ENCODE measurements around the gene TTLL6.
"Not testable (repeated sequence)": the region's sequence is repeated elsewhere in the genome, so short reads cannot be mapped to it uniquely, and the experiment has no call there.

Gene TTLL6

DNA sequence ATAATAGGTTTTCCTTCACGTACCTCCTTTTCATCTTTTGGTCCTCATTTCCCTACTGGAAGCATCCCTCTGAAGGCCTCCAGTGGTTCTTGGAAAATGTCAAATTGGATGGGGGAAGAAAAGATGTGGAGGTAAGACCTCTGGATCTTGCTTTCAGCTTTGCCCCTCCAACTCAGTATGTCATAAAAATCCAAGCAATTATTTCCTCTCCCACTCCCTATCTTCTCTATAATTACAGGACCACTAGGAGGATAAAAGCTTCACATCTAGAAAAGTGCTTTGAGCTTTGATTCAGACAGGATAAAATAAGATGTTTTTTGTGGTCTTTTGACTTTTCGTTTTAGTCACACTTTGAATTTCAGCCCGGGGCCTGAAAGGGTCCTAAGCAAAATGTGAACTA lies 1.7 kb downstream of the TTLL6 start:
- DNase-seq = no peak

DNA sequence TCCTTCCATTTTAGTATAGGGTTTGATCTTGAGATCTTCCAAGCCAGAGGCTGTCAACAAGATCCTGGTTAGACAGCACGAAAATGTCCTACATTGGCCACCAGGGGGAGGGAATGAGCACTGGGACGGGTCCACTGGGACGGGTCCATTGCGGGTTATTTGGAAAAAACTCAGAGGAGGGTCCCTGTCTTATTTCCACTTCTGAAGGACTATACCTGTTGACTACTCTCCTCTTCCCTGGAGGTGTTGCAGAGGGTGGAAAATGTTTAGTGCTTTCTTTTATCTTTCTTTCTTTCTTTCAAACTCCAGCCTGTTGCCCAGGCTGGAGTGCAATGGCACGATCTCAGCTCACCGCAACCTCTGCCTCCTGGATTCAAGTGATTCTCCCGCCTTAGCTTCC lies 2.5 kb downstream of the TTLL6 start:
- peak; percentile 44 for DNase-seq

DNA sequence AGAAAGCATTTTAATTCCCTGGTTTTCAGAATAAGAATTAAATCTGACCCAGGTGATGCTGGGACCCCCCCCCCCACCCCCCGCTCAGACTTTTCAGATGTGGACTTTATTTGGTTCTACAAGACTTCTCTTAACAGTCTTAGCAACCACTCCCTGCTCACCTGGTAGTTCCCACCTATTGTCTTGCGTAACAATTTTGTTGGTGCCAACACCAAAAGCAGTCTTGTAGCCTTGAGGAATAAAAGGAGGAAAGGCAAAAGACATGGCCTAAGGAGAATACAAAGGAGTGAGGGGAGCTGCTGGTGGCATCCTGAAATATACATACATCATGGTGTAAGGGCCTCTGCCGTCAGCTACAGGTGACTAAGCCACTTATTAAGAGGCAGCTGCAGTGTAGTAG lies 5.0 kb downstream of the TTLL6 start:
- no peak for DNase-seq

DNA sequence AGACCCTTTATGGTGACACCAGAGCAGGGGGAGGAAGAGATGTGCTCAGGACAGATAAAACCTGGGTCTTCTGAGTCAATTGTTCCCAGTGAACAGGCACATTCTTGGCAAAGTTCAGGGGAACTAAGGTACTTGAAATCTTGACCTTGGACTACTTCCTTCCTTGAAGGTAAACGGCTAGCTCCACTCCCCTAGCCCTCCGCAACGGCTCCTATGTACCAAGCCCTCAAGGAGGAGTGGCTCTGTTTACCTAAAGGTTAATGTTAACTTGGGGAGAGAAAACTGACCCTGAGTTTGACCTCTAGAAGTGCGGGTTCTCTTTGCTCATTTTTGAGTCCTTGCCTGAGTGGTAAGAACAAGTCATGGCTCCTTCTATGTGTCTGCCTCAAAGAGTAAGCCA lies 7.8 kb downstream of the TTLL6 start:
- DNase-seq = no peak

DNA sequence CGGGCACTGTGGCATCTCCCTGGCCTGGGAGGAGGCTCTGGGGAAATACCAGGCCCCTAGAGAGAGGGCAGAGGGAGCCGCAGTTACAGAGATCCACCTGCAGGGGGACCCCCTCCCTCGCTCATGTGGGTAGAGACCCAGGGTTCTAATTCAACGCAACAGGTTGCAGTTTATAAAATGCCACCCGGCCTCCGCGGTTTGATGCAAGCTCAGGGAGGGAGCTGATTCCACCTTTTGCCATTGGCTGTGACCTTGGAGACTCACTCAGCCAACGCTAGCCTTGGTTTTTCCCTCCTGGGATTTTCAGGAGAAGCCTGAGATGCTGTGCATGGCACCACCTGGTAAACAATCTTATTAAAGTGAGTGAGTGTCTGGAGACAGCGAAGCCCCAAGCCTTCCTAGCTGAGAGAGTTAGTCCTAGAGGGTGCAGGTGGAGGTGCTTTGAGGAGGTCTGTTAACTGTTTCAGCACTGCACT lies 12.1 kb downstream of the TTLL6 start:
- peak; percentile 44 for DNase-seq

DNA sequence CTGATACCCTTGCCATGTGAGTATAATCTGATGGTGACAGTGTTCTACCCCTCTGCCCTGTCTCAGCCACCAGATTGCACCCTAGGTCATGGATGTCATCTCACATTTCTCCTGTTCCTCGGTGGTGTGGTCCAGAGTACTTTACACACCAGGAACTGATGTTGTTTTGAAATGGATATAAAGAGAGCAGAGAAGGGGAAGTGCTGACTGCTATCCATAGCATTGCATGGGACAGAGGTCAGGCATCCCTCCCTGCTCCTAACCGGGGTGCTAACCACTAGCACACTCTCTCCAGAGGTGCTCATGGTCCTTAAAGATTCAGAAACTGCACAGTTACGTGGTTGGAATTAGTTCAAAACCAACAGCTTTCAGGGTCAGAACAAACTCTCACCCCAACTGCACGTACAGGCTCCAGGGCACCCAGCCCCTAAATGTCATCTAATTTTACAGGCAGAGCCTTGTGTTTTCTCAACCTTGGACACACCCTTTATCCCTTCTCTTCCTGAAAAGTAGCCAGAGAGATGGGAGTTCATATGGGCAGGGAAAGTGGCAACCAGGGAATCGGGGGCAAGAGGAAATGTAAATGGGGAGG lies 16.3 kb downstream of the TTLL6 start:
- DNase-seq = no peak

DNA sequence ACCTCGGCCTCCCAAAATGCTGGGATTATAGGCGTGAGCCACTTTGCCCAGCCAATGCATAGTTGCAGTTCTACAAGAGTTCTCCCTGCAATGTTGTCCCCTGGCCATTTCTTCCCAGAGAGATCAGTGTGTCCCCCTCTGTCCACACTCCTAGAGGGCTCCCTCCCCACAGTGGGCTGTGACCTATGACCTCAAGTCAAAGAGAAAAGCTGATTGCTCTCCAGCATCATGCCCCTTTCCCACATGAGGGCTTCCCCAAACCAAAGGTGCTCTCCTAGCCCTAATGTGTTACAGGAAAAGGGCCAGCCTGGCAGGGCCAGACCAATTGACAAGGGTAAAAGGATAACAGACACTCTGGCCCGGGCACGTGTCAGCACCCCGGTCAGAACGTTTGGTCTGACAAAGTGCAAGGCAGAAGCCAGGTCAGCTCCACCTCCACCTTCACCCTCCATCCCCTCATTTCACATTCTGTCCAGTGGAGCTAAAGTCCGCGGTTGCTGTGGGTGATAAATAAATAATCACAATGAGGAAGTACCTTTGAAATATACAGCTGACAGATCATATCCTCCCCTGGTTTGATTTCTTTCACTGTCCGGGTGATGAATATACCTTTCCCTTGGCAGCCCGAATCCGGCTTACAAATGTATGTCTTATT lies 17.8 kb downstream of the TTLL6 start:
- no peak for DNase-seq

DNA sequence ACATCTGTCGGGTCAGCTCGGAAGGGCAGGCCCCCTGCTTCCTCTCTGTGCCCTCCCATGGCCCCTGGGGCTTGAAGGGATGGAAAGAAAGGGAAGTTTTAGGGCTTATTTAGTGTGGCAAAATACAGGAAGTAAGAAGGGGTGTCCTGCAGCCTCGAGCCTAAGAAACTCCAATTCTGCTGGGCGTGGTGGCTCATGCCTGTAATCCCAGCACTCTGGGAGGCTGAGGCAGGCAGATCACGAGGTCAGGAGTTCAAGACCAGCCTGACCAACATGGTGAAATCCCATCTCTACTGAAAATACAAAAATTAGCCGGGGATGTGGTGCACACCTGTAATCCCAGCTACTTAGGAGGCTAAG lies 20.9 kb downstream of the TTLL6 start:
- DNase-seq = not testable (repeated sequence)

DNA sequence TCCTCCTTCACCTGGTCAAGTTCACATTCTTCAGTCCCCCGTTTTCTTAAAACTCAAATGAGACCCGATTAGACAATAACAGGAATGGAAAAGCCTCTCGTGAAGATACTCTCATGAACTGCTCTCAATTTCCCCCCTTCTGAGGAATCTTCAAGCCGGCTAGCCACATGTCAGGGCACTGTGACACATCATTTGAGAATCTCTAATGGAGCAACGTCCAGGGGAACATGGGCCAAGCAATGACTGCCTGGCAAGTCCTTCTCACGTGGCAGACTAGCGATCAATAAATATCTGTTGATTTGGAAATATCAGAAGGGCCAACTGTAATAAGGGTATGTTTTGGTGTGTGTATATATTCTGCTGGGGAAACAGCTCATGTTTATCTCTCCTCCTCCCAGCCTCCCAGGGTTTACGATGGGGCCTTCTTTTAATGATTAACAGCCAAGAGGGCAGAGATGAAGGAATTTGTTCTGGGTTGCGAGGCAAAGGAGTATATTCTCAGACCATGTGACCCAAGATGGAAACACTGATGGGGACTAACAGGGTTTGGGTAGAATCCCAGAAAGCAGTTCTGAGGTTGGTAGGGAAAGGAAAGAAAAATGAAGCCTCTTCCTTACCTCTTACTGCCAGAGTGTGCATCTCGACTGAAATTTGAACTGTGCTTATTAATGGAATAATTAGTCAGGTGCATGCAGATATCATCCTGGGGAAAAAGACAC lies 21.4 kb downstream of the TTLL6 start:
- DNase-seq = peak; percentile 67

DNA sequence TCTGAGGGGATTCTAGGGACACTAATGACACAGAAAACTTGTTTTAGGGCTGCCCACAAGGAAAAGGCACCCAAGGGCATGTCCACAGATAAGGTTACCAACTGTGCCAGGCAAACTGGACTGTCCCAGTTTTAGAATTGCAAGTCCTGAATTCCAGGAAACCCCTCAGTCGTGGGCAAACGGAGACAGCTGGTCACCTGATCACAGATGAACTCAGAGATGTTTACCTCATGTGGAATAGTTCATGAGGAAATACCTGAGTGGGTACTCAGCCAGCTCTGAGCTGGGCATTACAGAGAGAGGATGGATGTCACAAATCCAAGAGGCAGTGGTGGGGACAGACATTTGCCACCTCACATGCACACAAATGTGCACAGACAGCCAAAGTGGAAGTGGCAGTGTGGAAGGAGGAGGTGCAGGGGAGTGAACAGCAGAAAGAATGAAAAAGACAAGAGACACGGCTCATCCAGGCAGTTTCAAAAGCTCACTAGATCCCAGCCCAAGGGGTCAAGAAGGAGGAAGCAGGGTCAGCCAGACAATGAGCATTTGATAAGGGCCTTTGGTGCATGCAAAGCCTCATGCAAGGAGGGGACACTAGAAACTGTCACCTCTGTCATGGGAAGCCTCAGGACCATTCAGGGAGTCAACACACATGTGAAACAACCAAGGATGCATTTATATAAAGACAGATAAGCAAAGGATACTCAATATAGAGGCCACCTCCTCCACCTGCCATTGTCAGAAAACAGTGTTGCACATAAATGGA lies 24.8 kb downstream of the TTLL6 start:
- DNase-seq = no peak

DNA sequence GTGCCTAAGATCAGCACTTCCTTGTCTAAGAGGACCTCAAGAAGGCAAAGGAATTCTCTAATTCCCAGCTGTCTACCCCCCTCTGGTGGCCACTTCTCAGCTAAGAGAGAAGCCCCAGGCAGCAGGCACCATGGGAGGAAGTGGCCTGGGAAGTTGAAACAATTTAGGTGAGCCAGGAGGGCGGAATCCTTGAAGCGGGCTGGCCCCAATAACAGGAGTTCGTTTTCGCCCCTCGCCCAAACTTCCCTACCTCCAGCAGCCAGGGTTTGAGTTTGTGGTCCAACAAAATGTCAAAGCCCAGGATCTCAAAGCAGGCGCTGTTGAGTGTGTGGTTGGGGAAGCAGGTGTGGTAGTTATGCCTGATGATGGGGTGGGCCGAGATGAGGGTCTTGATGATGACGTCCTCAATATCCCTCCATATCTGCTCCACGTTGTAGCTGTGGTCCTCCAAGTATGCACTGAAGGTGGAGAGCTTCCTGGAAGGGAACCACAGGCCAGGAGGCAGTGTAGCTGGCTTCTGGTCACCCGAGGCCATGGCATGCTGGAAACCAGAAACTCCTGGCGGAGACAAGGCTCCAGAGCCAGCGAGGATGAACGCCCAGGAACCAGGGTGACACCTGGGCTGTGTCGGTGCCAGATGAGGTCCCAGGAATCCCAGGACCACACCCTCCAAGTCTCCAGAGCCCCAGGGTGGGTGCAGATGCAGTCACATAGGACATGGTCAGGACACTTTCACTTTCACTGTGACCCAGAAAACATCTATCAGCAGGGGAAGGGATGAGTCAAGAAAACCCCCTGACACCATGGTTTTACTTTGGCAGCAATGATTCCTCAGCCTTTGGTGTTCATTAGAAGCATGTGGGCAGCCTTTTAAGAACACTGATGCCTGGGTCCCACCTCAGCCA lies 25.6 kb downstream of the TTLL6 start:
- DNase-seq = peak; percentile 81

DNA sequence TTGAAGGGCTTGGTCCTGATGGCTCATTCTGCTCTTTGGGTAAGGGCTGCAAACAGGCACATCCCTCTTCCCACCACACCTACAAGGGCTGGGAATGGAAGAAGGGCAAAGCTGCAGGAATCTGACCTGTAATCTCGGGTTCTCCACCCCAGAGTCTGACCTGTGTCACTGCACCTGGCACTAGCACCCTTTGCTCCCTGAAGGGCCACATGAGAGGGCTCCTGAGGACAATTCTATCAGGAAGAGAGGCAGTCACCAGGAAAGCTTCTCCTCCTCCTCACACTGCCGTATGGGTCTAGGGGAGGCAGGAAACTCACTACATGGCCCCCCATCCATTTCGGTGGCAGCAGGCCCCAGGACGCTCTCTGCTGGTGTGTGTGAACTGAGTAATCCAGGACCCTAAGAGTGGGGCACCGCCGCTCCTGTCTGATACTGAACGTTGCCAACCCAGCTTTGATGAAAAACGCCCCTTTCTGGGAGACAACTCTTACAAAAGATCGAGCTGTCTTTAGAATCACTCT lies 26.4 kb downstream of the TTLL6 start:
- no peak for DNase-seq

DNA sequence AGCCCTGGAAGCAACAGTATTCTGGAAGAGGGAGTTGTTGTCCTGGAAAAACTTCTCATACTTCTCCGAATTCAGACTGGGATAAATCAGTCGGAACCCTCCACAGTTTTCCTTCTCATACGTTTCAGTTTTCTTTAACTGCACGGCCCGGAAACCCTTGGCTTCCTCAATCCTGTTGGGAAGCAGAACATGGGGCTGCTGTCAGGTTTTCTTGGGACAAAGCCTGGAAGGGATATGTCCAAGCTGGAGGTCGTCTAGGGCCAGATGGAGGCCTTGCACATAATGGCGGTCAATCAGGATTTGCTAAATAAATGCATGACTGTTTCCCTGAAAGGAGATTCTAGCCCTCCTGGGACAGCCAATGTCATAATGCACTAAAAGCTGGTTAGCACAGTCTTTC lies 29.2 kb downstream of the TTLL6 start:
- DNase-seq = no peak

DNA sequence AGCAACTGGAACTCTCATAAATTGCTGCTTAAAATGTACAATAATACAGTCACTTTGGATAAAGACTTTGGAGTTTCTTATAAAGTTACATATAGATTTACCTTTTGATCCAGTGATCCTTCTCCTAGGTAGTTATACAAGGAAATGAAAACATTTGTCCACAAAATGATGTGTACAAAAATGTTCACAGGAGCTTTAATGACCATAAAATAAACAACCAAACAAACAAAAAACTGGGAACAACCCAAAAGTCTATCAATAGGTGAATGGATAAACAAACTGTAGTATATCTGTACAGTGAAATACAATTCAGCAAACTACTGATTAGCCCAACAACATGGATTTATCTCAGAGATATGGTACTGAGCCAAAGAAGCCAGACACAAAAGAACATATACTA lies 37.6 kb downstream of the TTLL6 start:
- DNase-seq = no peak

DNA sequence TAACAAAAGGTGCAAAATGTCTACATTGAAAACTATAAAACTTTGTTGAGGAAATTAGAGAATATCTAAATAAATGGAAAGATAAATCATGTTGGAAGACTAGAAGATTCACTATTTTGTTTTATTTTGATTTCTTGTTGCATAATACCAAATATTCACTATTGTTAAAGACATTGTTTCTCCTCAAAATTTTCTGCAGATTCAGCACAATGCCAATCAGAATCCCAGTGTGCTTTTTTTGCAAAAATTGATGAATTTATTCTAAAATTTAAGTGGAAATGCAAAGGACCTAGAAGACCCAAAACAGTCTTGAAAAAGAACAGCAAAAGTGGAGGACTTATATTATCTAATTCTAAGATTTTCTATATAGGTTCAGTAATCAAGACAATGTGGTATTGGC lies 40.4 kb downstream of the TTLL6 start:
- DNase-seq = no peak

DNA sequence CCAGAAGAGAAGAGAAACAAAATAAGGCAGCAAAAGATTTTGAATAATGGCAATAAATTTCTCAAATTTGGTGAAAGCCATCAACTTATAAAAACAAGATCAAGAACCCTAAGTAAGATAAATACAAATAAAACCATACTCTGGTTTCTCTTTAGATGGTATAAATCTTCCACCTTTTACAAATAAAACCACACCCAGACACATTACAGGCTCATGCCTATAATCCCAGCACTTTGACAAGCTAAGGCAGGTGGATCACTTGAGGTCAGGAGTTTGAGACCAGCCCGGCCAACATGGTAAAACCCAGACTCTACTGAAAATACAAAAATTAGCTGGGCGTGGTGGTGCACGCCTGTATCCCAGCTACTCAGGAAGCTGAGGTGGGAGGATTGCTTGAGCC lies 43.8 kb downstream of the TTLL6 start:
- DNase-seq = no peak

DNA sequence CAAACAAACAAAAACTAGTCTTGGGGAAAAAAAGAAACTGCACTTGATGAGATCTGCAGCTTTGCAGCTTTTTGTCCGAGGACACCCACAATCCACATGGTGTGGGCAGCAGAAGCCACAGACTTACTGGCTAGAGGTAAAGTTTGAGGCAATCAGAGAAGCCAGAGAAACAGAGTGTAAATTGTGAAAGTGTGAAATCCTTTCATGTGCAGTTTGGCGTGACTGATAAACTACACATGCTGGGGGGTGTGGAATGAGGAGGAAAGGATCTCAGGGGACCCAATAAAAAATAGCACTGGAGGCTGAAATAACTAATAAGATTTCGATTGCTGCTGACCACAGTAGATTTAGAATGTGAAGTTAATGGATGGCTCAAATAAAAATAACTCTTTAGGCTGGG lies 46.1 kb downstream of the TTLL6 start:
- DNase-seq = no peak

DNA sequence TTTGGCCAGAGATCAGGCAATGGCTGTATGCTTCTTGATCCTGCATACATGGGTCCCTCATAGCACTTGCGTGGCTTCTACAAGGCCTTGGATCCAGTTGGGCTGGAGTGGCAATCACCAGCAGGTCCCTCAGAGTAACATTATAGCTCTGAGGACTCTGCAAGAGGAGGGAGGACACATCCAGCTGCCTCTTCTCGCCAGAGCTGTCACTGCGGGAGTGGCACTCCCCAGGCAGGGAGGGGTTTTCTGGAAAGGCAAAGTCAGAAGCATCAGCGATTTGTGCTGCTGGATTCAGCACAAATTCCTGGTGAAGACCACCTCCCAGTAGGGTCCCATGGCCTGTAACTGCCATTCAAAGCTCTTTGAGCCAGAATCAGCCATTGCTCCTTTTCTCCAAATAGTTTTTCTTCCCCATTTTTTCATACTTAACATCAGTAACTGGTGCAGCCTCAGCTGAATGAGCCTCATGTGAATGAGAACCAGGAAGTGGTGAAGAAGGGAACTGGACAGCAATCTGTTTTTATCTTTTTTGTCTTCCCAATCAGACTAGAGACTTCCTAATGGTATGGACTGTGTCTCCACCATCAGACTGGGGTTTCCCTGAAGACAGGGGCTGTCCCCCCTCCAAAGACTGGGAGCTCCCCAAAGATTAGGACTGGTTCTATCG lies 47.9 kb downstream of the TTLL6 start:
- no peak for DNase-seq

DNA sequence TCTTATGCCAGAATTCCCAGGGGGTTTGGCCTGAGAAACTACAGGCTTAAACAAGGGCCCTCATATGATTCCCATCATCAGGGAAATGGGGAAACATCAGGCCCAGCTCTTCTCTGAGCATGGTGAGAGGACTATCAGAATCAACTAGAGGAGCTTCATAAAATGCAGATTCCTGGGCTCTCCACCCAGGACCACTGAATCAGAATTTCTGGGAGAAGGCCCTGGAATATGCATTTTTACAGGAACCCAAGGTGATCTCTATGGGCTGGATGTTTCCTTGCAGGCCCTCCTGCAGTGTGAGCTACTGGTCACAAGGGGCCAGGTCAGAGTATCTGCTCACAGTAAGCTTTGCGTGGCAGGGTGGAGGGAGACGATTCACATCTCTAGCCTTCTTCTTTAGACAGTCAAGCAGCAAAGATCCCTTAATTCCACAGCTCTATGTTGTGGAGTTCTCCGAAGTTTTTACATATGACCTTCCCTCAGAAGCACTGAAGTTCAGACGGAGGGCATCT lies 49.7 kb downstream of the TTLL6 start:
- no peak for DNase-seq

DNA sequence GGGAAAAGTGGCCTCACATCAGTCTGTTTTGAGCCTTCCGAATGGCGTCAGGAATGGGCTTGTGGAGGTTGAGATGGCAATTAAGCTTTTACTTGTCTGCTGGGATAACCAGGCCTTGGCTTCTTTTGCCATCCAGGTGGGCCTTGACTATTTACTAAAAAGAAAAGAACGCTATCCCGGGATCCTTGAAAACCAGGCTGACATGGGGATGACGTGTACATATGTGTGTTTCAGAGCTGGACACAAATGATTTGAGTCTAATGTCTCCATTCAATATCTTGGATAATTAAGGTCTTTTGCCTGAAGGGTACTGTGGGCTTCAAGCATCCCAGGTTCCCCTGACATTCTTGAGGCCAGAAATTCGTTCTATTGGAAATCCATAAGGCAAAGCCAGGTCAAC lies 55.9 kb downstream of the TTLL6 start:
- DNase-seq = no peak

DNA sequence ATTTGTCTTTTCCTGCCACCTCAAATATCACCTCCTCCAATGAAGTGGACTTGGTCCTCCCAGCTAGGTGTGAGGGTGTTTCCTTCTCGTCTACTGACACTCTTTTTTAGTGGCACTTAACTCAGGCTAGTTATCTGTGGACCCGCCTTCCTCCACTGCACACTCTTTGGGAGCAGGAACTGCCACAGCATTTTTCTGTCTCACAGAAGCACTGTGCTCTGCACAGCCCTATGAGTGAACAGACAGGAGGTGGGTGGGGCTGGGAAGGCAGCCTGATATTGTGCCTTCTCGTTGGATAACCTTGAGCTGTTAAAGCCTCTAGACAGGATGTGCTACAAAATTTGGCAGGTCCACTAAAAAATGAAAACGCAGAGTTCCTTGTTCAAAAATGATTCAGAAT lies 56.6 kb downstream of the TTLL6 start:
- DNase-seq = no peak

Data from fibroblast of skin of back (primary cell).